NOMO-1 treated with dmso at 0.1 percent for 144 hours (cell line): ENCODE measurements around the gene CELA3A.
"Not testable (repeated sequence)": the region's sequence is repeated elsewhere in the genome, so short reads cannot be mapped to it uniquely, and the experiment has no call there.

Experiments used
- DNase-seq: peaks from one replicate; lab custom pipeline; 2025; ENCODE audit not compliant: unreplicated experiment; lab: John Stamatoyannopoulos, UW

The CELA3A gene

GRCh38 chr1:22001409-22001808, at the start of gene CELA3A:
Gene CELA3A (plus strand): TSS chr1:22001657. CDS start chr1:22001675, 18 bp downstream.
- DNase-seq: no peak

- DNase-seq: no peak
Measured at GRCh38 chr1:21952786-21953520, 48.5 kb upstream of the CELA3A start.

GRCh38 chr1:21955058-21955457, 46.4 kb upstream of the CELA3A start:
- DNase-seq: no peak

- DNase-seq: no peak
Measured at GRCh38 chr1:21955501-21956281, 45.8 kb upstream of the CELA3A start.

DNA sequence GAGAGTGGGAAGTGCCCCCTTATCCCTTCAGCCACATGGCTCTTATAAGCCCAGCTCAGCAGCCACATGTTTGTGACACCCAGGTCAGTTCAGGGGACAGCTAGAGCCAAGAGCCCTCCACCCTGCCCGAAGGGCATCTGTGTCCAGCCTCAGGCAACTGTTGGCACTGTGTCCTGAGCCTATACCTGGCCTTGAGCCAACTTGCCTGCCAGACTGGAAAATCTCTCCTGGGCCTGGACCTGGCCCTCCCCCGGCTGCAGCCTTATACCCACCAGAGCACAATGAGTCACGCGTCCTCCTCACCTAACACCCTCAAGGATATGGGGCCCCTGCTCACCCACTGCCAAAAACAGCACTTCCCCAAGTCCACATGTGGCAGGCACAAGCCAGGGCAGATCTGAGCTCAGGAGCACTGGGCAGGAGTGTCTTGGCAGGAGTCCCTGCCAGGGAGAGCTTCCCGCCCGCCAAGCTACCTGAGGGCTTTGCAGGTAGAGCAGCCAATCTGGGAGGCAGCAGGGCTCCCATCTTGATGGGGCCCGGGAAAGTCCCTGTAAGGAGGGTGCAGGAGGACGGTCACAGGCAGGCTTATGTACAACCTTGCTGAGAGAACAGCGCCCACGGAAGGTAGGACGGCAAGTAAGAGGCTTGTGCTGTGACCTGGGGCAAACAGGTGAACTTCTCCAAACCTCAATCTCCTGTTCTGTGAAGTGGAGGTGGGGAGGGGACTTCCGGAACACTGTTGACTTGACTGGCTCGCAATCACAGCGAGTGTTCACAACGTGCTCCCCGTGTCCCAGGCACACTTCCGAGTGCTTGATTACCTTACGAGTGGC, 44.5 kb upstream of the CELA3A start:
- peak; percentile 34 for DNase-seq

GRCh38 chr1:21961337-21961736, 40.1 kb upstream of the CELA3A start:
- no peak for DNase-seq

GRCh38 chr1:21961799-21962198, 39.7 kb upstream of the CELA3A start:
- no peak for DNase-seq

GRCh38 chr1:21963477-21964217, 37.8 kb upstream of the CELA3A start:
- DNase-seq: peak; percentile 63

- DNase-seq: no peak
Measured at GRCh38 chr1:21966247-21967000, 35.0 kb upstream of the CELA3A start.

DNA sequence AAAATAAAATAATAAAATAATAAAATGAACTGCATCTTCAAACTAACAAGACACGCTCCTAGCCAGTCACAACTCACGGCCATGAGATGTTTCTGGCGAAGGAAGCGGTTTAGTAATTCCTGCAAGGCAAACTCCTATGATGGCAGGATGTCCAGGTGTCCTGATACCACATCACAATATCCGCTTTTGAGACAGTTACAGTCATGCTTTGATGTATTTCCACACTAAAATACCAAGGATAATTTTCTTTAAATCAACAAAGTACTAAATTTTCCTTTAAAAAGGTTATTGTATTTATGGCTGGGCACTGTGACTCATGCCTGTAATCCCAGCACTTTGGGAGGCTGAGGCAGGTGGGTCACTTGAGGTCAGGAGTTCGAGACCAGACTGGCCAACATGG, 34.2 kb upstream of the CELA3A start:
- DNase-seq: not testable (repeated sequence)

GRCh38 chr1:21969066-21969465, 32.4 kb upstream of the CELA3A start:
- not testable (repeated sequence) for DNase-seq

DNA sequence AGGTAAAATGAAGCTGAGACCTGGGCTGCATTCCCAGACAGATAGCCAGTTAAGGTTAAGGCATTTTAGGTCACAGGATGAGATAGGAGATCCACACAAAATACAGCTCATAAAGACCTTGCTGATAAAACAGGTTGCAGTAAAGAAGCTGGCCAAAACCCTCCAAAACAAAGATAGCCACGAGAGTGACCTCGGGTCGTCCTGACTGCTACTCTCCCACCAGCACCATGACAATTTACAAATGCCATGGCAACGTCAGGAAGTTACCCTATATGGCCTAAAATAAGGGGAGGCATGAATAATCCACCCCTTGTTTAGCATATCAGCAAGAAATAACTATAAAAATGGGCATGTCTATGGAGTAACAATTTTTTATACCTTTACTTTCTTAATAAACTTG, 30.9 kb upstream of the CELA3A start:
- DNase-seq: not testable (repeated sequence)

DNA sequence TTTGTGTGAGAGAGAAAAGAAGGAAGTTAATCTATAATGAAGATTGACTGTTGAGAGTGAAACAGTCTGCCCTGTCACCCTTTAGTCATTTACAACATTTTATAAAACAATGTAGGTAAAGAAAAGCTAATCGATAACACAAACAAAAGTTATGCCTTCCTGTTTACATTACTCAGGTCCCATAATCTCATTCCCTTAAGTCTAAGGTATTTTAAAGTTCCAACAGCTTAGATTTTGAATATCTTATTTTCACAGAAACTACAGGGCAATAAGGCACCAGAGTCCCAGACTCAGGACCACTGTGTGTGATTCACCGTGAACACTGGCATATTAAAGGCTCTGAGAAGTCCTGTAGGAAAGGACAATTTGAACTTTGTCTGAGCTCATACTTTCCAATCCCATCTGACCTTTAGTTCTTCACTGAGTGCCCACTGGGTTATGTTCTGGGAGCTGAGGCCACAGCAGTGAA, 28.4 kb upstream of the CELA3A start:
- DNase-seq: not testable (repeated sequence)

- DNase-seq: not testable (repeated sequence)
Measured at GRCh38 chr1:21973948-21974347, 27.5 kb upstream of the CELA3A start.

GRCh38 chr1:21974699-21975098, 26.8 kb upstream of the CELA3A start:
- not testable (repeated sequence) for DNase-seq

- not testable (repeated sequence) for DNase-seq
Measured at GRCh38 chr1:21975296-21975695, 26.2 kb upstream of the CELA3A start.

DNA sequence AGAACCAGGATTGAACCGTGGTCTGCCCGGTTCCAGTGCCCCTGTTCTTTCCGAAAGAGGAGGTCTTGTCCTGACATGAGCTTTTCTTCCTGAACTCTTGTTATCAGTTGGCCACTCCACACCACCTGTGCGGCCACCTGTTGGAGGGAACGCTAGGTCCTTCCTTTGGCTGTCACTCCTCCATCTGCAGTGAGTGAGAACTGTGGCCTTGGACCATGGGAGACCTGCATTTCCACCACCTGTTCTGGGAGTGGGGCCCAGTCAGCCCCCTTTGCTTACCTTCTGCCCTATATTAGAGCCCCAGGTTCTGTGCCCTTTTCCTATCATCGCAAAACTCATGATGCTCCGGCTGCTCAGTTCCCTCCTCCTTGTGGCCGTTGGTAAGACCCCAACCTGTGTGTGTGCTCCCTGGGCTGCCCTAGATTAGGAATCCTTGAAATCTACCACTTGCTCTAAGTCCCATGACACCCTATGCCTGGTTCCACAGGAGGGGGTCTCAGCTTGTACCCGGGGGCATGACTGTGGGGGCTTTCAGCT, 24.7 kb upstream of the CELA3A start, which contains the start of gene CELA3B:
Gene CELA3B, plus strand, starts transcription at position 320 of the 537 bp plus-strand sequence. Its CDS starts 18 bp downstream, at position 338.
- not testable (repeated sequence) for DNase-seq

DNA sequence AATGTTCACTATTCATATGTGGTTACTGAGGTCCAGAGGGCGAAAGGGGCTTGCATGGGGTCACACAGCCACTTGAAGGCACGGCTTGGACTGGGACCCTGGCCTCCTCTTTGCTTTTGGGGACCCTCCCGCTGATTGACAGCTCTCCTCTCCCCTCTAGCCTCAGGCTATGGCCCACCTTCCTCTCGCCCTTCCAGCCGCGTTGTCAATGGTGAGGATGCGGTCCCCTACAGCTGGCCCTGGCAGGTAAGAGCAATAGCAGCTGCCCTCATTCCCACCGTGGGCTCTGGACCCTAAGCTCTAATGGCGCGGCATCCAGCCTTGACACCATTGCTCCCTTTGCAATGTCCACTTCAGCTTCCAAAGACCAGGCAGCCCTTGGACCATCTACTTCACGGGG, 23.2 kb upstream of the CELA3A start:
- DNase-seq: not testable (repeated sequence)

DNA sequence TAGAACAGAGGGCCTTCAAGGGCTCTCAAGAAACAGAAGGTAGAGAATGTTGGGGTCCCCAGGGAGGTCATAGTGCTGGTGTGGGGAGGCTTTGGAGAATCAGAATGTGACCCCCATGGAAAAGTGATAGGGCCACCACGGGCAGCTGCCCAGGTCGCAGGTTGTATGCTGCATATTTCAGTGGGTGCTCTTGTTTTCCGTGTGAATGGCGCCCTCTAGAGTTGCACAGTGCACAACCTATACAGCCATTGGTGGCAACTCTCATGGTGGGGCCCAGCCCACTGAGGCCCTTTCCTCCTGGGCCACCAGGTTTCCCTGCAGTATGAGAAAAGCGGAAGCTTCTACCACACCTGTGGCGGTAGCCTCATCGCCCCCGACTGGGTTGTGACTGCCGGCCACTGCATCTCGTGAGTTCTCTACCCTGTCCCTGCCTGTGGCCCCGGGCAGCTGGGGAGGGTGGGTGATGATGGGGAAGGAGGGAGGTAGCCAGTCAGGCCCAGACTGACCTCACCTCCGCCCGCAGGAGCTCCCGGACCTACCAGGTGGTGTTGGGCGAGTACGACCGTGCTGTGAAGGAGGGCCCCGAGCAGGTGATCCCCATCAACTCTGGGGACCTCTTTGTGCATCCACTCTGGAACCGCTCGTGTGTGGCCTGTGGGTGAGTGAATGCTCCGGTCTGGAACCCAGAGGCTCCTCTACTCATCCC, 20.8 kb upstream of the CELA3A start:
- not testable (repeated sequence) for DNase-seq
